DMS79 (cell line): ENCODE results near the gene REEP1.
"Not testable (repeated sequence)": the region's sequence is repeated elsewhere in the genome, so short reads cannot be mapped to it uniquely, and the experiment has no call there.

Experiments used
- DNase-seq: peaks from one replicate; lab custom pipeline; 2025; lab: John Stamatoyannopoulos, UW

Gene REEP1

GRCh38 chr2:86243950-86244733 lies 93.3 kb downstream of the REEP1 start:
- DNase-seq = no peak

DNA sequence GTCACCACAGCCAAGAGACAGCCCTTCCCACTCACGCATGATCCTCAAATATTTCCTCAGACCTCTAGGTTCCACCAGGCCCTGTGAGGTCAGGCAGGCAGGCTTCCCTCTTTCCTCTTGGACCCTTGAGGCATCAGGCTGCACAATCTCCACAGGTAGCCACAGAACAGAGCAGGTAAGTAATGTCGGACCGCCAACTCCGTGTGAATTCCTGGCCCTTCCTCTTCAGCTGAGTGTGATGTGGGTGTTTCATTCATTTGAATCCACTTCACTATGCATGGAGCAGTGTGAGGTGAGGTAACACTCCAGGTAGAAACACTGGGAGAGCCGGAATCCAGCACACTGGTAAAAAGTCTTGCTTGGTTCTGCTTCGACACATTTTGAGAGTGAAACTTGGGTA lies 94.2 kb downstream of the REEP1 start:
- no peak for DNase-seq

- no peak for DNase-seq
Measured at GRCh38 chr2:86241611-86242010, 95.8 kb downstream of the REEP1 start.

GRCh38 chr2:86240251-86240650 lies 97.2 kb downstream of the REEP1 start:
- no peak for DNase-seq

DNA sequence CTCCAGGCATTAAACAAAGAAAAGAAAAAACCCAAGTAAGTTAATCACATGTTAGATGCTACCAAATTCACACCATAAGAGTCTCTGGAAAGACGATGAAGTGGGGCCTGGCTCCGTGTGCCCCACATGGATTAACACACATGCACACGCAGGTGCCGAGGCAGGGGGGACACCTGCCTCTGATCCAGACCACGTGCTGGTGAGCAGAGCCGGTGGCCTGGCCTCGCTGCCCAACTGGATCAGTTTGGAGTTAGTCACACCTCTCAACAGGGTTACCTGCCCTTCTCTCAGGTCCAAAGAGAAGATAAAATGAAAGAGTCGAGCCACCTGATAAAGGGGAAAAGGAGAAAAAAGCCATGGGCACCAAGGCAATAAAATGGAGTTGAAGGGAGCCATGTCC lies 97.7 kb downstream of the REEP1 start:
- DNase-seq = no peak

DNA sequence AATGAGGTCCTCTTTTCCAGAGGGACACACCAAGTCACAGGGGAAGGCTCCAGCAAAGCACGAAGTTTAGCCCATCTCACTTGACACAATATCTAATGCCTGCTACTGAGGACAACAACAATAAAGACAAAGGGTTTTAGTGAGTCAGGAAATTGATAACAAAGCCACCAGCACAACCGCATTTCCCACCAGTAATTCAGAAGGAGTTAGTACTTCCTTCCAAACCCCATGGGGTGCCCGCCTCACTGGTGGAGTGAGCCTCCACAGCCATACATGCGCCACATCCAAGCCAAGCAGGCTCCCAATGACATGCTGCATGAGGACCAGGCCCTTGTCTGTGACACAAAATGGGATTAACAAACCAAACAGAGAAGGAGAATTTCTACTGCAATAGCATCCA lies 98.1 kb downstream of the REEP1 start:
- DNase-seq = no peak

GRCh38 chr2:86238354-86238753 lies 99.1 kb downstream of the REEP1 start:
- no peak for DNase-seq

- no peak for DNase-seq
Measured at GRCh38 chr2:86237172-86237571, 100.3 kb downstream of the REEP1 start.

DNA sequence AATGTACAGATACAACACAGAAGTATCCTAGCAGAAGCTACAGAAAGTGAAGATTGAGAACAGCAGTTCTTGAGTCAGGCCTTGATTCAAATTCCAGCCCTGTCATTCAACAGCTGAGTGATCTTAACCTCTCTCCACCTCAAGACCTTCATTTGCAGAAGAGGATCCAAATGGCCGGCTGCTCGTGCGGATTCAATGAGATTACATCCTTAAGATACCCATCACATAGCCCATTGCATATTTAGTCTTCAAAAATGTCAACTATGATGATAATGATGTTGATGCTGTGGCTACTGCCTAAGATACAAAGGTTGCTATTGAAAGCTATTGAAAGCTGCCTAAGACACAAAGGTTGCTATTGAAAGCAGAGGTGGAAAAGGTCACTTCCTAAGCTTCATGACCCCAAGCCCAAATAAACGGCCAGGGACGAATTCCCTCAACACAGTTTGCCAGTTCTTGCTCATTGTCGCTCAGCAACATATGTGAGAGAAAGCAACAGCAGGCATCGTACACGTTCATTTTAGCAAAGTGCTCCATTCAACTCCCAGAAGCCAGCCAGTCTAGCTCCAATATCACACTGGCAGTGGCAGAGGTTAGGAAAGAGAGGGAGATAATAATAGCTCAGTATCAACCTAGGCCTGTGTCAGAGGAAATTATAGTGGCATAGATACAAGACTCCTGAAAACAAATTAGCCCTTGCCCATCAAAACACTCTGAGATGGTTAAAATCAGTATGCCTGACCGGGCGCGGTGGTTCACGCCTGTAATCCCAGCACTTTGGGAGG lies 102.0 kb downstream of the REEP1 start:
- DNase-seq = no peak

- DNase-seq = no peak
Measured at GRCh38 chr2:86234563-86235131, 102.8 kb downstream of the REEP1 start.

DNA sequence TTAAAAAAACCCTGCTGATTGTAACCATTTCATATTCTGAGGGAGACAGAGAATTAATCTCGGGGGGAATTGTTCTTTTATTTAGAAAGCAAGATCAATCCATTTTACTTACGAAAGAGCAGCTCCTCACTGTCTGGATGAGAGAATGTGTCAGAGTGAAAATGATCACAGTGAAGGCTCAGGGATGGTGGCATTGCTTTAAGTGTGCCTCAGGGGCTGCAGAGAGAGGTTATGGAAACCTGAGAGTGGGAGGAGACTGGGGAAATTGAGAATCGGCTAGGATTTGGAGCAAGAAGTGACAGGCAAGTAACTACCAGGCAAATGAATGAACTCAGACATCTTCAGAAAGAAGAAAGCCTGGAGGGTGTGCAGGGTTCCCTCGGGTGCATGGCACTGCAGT lies 104.0 kb downstream of the REEP1 start:
- no peak for DNase-seq

- DNase-seq = no peak
Measured at GRCh38 chr2:86232910-86233309, 104.5 kb downstream of the REEP1 start.

- DNase-seq = no peak
Measured at GRCh38 chr2:86232373-86232784, 105.0 kb downstream of the REEP1 start.

GRCh38 chr2:86231680-86232372 lies 105.6 kb downstream of the REEP1 start:
- DNase-seq = no peak

- no peak for DNase-seq
Measured at GRCh38 chr2:86230961-86231360, 106.5 kb downstream of the REEP1 start.

DNA sequence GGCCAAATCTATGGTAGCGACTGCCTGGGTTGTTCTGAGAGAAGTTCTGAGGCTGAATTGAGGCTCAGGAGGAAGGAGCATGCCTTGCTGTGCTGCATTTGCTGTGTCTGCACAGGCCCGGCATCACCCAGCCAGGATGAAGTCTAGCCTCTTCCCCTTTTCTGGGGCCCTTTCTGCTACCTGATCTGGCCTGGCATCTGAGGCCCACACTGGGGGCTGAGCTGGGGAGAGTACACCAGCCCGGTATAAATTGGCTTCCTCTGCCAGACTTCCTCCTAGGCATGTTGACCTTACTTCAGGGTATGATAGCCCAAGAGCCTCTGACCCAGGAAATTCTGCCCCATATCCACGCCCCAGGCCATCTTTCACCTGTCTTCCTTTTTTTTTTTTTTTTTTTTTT lies 108.2 kb downstream of the REEP1 start:
- DNase-seq = no peak

DNA sequence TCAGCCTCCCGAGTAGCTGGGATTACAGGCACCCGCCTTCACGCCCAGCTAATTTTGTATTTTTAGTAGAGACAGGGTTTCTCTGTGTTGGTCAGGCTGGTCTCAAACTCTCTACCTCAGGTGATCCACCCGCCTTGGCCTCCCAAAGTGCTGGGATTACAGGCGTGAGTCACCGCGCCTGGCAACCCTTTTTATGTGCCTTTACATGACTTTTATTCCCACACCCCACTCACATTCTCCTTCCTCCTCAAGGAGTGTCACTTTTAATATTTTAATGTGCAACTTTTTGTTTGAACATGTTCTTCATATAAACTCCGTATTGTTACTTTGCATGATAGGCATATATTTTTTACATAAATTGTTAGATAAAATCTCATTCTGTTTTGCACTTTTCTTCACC lies 108.9 kb downstream of the REEP1 start:
- not testable (repeated sequence) for DNase-seq

- DNase-seq = no peak
Measured at GRCh38 chr2:86227685-86228084, 109.7 kb downstream of the REEP1 start.

DNA sequence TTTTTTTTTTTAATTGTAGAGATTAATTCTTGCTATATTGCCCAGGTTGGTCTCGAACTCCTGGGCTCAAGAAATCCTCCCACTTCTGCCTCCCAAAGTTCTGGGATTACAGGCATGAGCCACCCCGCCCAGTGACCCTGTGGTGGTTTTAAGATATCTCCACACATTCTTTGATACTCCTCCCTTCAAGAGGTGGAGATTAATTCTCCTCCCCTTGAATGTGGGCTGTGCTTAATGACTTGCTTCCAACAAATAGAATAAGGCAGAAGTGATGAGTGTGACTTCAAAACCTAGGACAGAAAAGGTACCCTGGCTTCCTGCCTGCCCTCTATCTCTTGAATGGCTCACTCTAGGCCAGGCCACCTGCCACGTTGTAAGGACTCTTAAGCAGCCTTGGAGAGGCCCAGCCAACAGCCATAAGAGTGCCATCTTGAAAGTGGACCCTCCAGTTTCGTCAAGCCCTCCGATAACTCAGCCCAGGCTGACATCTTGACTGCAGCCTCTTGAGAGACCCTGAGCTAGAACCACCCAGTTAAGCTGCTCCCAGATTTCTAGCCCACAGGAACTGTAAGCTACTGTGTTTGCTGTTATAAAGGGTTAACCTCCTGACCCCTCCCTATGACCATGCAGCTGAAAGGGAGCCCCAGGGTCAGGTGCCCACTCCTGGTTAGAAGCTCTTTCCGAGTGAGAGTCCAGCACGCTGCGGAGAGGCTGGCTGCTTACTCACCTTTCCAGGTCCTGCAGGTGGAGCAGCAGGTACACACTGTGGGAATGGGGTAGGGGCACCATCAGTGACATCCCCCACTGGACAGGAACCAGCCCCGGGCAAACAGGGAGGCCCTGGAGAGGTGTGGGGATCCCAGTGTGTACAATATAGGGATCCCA lies 110.5 kb downstream of the REEP1 start:
- DNase-seq = peak; percentile 81

DNA sequence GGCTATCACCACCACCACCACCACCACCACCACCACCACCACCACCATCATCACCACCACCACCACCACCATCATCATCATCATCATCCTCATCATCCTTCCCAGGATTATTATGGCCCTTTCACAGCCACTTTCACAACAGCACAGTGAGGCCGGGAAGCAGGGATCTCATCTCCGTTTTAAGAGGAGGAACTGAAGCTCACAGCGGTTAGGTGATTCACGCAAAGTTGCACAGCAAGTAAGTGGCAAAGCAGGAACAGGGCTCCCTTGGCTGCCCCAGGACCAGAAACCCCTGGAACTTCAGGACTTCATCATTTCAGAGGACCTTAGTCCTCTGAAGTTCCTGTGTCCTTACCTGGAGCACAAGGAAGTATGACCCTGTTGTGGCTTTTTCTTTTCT lies 111.4 kb downstream of the REEP1 start:
- no peak for DNase-seq

- no peak for DNase-seq
Measured at GRCh38 chr2:86225581-86225980, 111.8 kb downstream of the REEP1 start.
